MM.1S (cell line): ENCODE measurements around the gene ALKBH5.

Experiments
- CTCF ChIP-seq: fragments of 300-600 bp; sonication (generic); IDR thresholded peaks from 2 replicates; pipeline ENCODE4 v1.5.1; 2016; ENCODE audit warnings: antibody characterized with exemption, low read length, mixed read lengths
- EZH2 ChIP-seq: fragments of 300-600 bp; sonication (generic); optimal IDR thresholded peaks from 2 replicates; pipeline ENCODE3; 2017; ENCODE audit warnings: low read depth, mild to moderate bottlenecking, antibody characterized with exemption, low read length, mixed read lengths

- TF ChIP-seq EZH2 = no peak
- TF ChIP-seq CTCF = no peak
Observed at GRCh38 chr17:18157354-18157985, 26.2 kb upstream of the ALKBH5 start.
